22Rv1 (cell line): ENCODE measurements around the gene ANKS1B.

Experiments
- H3K27ac ChIP-seq: fragments of 450-650 bp; 2 replicates; pipeline ENCODE4 v1.5.1; 2017
- CTCF ChIP-seq: fragments of 450-650 bp; IDR thresholded peaks from 2 replicates; pipeline ENCODE4 v1.5.1; 2017; ENCODE audit warnings: mild to moderate bottlenecking
- ZFX ChIP-seq: fragments of 450-650 bp; IDR thresholded peaks from 2 replicates; pipeline ENCODE4 v1.6.1; 2017; ENCODE audit warnings: antibody characterized with exemption, borderline replicate concordance

Gene ANKS1B

GRCh38 chr12:99959549-99960170 lies 25.1 kb downstream of the ANKS1B start:
- peak overlapping the region; percentile 77 for H3K27ac ChIP-seq
- no peak for TF ChIP-seq CTCF

DNA sequence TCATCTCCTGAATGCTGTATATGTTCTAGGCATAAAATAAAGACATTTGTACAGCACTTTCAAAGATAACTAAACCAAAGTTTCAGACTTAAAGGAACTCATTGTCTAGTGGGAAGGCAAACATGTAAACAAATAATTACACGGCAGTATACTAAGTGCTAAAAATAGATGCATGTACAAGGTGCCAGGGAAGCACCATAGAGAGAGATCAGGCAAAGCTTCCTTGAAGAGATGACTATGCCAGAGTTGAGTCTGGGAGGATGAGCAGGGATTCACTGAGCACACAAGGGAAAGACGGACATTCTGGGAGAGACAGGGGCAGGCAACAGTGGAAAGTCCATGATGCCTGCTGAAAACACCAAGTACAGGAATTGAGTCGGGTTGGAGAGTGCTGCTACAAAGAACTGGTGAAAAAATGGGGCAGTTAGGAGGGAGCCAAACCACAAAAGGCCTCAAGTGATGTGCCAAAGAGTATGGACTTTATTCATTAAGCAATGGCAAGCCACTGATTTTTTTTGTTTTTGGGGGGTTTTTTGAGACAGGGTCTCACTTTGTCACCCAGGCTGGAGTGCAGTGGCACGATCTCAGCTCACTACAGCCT lies 26.8 kb downstream of the ANKS1B start:
- TF ChIP-seq CTCF: no peak
- TF ChIP-seq ZFX: no peak
- peak overlapping the region; percentile 77 for H3K27ac ChIP-seq

GRCh38 chr12:99954724-99955123 lies 30.0 kb downstream of the ANKS1B start:
- H3K27ac ChIP-seq: no peak overlapping the region
- no peak for TF ChIP-seq CTCF
- TF ChIP-seq ZFX: no peak

DNA sequence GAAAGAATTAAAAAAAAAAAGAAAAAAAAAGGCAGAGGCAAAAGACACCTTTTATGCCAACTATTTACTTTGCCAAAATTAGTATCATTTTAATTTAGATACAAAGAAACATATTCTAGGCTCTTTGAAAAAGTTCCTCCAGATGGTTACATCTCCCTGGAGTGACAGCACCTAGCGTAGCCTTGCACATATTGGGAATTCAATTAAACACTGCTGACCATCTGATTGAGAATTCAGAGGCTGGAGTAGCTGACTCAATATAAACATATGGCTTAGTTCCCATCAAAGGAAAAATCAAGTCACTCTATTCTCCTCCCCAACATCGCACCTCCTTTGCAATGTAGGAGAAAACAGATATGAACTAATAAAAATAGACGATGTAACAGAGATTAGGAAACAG lies 36.4 kb downstream of the ANKS1B start:
- no peak for TF ChIP-seq CTCF
- TF ChIP-seq ZFX: no peak
- H3K27ac ChIP-seq: no peak overlapping the region

DNA sequence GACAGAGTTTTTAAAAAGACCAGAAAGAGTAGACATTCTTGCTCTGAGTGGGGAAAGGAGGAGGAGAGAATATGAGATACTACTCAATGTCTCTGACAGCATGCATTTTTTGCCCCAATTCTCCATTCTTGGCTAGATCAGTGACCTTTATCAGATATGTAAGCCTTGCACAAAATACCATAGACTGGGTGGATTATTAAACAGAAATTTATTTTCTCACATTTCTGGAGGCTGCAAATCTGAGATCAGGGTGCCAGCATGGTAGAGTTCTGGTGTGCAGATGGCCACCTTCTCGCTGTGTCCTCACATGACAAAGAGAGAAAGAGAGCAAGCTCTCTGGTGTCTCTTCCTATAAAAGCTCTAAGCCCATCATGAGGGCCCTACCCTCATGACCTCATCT lies 38.6 kb downstream of the ANKS1B start:
- TF ChIP-seq CTCF (no peak), ZFX (no peak)
- no peak overlapping the region for H3K27ac ChIP-seq

- no peak for TF ChIP-seq ZFX
- no peak for TF ChIP-seq CTCF
- no peak overlapping the region for H3K27ac ChIP-seq
These were observed 49.1 kb downstream of the ANKS1B start for GRCh38 chr12:99935608-99936007.

GRCh38 chr12:99926511-99927169 lies 58.1 kb downstream of the ANKS1B start:
- no peak for TF ChIP-seq ZFX
- TF ChIP-seq CTCF: no peak
- no peak overlapping the region for H3K27ac ChIP-seq
